GM12801 (cell line): Measurements from ENCODE around the gene FRMD8.
A peak's percentile ranks its signal among the peaks of the same experiment; 100 is the strongest.

ENCODE experiments used
- TF ChIP-seq, protein P1 (sequence below): IDR thresholded peaks from one replicate; pipeline ENCODE4 v1.5.1; 2011; ENCODE audit warnings: control low read depth; ENCODE audit not compliant: insufficient read length; ENCODE audit errors: extremely low read depth

Gene FRMD8

GRCh38 chr11:65412271-65413076 lies 26.0 kb downstream of the FRMD8 start:
- TF ChIP-seq, protein P1, sequence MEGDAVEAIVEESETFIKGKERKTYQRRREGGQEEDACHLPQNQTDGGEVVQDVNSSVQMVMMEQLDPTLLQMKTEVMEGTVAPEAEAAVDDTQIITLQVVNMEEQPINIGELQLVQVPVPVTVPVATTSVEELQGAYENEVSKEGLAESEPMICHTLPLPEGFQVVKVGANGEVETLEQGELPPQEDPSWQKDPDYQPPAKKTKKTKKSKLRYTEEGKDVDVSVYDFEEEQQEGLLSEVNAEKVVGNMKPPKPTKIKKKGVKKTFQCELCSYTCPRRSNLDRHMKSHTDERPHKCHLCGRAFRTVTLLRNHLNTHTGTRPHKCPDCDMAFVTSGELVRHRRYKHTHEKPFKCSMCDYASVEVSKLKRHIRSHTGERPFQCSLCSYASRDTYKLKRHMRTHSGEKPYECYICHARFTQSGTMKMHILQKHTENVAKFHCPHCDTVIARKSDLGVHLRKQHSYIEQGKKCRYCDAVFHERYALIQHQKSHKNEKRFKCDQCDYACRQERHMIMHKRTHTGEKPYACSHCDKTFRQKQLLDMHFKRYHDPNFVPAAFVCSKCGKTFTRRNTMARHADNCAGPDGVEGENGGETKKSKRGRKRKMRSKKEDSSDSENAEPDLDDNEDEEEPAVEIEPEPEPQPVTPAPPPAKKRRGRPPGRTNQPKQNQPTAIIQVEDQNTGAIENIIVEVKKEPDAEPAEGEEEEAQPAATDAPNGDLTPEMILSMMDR = no peak

DNA sequence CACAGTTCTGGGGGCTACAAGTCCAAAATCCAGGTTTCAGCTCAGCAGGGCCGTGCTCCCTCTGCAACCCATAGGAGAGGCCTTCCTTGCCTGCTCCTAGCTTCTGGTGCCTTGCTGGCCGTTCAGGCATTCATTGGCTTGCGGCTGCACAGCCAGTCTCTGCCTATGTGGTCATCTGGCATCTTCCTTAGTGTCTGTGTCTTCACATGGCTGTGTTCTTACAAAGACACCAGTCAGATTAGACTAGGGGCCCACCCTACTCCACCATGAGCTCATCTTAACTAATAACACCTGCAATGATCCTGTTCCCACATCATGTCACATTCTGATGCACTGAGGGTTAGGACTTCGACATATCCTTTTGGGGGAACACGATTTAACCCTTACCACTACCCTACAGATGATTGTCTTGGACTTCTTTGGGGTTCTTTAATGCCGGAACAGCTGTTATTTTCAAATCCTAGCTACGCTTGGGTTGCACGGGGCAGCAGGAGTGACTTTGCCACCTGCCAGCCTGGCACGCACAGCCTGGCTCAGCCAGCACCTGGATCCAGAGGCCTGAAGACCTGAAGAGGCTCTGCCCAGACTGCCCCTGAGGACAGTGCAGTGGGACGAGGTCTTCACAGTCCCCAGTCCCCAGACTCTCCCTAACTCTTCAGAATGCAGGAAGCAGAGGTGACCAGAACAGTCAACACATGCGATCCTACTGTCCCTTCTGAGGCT lies 28.5 kb downstream of the FRMD8 start:
- TF ChIP-seq, protein P1 = no peak

- TF ChIP-seq, protein P1 = no peak
Measured at GRCh38 chr11:65415499-65416340, 29.3 kb downstream of the FRMD8 start.

GRCh38 chr11:65416341-65416824 lies 29.9 kb downstream of the FRMD8 start:
- TF ChIP-seq, protein P1 = peak; percentile 45

- TF ChIP-seq, protein P1 = no peak
Measured at GRCh38 chr11:65416841-65417701, 30.6 kb downstream of the FRMD8 start.

DNA sequence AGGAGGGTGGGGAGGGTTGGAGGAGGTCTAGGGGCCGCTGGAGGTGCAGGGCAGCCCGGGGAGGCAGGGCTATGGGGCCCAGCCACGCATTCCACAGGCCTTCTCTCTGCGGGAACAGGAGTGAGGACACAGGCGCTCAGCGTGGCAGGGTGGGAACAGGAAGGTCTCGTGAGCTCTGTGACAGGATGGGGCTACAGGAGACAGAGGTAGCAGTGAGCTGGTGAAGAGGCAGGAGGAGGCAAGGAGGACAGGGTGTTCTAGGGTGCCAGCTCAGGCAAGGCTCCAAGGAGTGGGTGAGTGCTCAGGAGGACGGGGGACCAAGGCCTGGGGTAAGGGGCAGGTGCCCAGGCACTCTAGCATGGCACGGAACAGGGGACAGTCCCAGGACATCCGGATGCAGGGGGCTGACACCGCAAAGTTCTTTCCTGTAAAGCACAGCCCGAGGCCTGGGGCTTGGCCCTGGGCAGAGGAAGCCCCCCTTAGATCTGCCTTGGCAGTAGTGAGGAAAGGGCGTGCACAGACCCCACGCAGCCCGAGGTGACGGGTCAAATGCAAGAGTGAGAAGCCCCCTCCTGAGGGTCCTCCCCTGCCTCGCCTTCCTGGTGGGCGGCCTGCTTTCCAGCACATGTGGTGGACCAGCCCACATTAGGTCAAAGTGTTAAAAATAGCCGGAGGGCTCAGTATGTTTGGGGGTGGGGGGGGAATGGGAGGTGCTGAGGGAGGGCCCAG lies 31.4 kb downstream of the FRMD8 start:
- TF ChIP-seq, protein P1 = no peak
